Retinal pigment epithelial cell (primary cell): ENCODE data around the gene PRPSAP1.

Source experiments
- DNase-seq: peaks from one replicate; pipeline ENCODE4 v3.0.0-alpha.2; 2010; ENCODE audit warnings: low read depth
- H3K4me3 ChIP-seq: 2 replicates; pipeline ENCODE4 v1.5.1; 2011; ENCODE audit warnings: mild to moderate bottlenecking, low read length, control low read depth, moderate library complexity
- CTCF ChIP-seq: conservative IDR thresholded peaks from 2 replicates; pipeline ENCODE4 v1.5.1; 2011; ENCODE audit warnings: low read depth, low read length, control low read depth, inconsistent platforms

PRPSAP1 gene

DNA sequence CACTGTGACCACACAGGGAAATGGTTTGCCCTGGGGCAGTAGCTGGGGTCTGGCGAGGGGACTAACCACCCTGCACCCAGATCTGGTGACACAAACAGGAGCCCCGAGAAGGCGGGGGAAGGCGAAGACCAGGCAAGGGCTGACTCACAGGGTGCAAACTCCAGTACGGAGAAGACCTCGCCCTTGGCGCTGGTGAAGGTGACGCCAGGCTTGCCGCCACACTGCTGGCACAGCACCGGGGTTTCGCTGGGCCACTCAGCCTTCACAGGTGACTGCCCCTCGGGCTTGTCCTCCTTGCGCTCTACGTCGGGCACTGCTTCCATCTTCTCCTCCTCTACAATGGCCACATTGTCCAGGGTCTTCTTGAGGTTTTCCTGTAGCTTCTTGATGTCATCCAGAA, 42.3 kb upstream of the PRPSAP1 start:
- no peak for DNase-seq
- no peak overlapping the region for H3K4me3 ChIP-seq
- TF ChIP-seq CTCF, result no peak

DNA sequence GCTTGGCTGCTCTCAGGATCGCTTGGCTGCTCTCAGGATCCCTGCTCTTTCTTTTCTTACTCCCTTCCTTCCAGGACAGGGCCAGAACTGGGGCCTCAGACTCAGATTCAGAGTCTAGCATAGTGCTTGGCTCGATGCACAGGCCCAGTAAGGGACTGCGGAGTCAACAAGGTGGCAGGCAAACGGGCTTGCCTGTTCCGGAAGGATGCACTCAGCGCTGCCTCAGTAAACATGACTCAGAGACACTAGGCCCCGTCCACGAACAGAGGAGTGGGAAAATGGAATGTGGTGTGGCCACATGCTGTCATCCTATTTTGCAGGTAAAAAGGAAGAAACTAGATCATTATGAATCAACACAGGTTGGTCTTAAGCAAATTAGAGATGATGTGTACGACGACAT, 40.5 kb upstream of the PRPSAP1 start:
- no peak for TF ChIP-seq CTCF
- no peak for DNase-seq
- no peak overlapping the region for H3K4me3 ChIP-seq

DNA sequence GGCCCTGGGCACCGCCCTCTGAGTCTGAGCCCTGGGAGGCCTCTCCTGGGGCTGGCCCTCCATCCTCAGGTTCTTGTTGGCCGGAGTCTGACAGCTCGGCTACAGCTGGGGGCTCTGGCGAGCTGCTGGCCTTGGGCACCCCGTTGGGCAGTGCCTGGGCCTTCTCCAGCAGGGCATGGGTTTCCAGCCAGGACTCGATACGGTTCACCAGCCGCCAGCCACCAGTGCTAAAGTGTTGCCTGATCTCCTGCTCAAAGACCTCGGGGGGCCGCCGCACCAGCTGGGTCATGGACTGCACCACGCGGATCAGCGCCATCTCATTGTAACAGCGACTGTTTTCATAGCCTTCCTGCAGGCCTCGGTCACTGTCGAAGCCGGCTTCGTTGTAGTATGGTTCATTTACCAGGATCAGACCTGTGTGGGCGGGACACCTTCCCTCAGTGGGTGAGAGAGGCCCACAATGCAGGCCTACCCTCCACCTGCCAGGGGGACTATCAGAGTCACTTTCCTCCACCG, 37.5 kb upstream of the PRPSAP1 start:
- no peak overlapping the region for H3K4me3 ChIP-seq
- TF ChIP-seq CTCF, result no peak
- DNase-seq, result no peak

DNA sequence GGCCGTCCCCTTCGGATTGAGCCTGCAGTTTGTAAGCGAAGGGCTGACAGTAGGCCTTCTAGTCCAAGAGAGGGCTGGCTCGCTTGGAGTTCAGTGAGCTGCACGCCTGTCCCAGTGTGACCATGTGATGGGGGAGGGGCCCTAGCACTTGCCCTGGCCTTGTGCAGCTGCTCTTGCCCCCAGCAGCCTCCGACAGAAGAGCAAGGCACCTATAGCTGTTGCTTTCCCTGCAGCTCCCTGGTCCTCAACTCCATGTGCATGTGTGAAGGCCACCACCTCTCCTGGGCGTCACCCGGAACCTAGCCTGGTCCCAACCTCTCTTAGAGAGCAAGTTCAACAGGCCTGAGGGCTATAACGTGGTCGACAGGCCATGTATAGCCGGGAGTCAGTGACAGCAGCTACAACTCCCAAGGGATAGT, 36.3 kb upstream of the PRPSAP1 start:
- DNase-seq, result no peak
- H3K4me3 ChIP-seq, result no peak overlapping the region
- TF ChIP-seq CTCF, result no peak

DNA sequence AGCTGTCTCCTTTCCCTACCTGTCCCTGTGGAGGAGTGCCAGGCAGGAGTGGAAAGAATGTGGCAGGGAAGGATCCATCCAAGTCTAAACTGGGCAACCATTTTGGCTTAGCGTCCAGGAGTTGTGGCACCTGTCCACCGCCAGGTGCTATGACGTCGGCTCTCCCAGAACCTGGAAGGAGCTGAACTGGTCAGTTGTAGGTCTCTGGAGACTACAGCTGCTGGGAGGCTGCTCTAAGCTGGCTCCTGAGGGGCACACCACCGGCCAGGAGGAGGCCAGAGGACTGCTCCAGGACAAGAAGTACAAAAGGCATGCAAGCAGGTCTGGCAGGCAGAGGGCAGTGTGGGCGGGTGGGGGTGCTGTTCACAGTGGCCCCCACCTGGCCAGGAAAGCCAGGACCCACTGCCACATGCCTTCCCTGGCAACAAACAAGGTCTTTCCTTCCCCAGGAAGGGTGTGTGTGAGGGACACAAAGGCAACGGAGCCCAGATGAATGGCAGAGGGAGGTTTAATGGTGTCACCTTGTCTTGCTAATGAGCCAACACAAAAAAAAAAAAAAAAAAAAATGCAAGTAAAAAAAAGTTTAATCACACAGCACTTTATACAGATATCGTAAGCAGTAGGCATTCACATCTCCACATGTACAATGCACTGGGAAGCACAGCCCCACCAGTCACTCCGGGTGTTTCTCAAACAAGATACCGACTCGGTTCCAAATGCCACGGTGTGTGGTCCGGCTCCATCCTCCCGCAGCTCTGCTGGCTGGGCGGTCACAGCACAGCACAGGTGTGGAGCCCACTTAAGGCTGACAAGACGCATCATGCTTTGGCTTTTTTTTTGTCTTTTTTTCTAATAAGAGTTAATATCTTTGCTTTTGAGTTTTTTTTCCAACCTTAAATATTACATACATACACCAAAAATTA, 35.5 kb upstream of the PRPSAP1 start:
- DNase-seq, result no peak
- TF ChIP-seq CTCF, result peak; percentile 18
- H3K4me3 ChIP-seq, result no peak overlapping the region

- DNase-seq, result no peak
- H3K4me3 ChIP-seq, result no peak overlapping the region
- no peak for TF ChIP-seq CTCF
Observed at GRCh38 chr17:76386966-76387765, 33.5 kb upstream of the PRPSAP1 start.
